ENCODE measurements around the gene PPP1R3C. TPM values are rescaled to one million over a fixed set of nuclear protein-coding genes. Genes with fewer than 3 reads are reported as not detected.

PPP1R3C gene
- 0.14 and 0.21 TPM in 2 replicates for total RNA-seq

GRCh38 chr10:91632671-91633550 is at the start of gene PPP1R3C:
PPP1R3C (minus strand) TSS chr10:91633071; CDS start chr10:91632969, 102 bp downstream.
- Mint-ChIP-seq H3K27ac (no peak within 1 kb of the TSS), H3K36me3 (ENCODE audit: low read depth) (no peaks in the 10 kb centered on the region), H3K4me1 (peaks cover 5% of the 10 kb centered on the region), H3K9me3 (no peaks in the 10 kb centered on the region), H3K4me3 (peak within 1 kb of the TSS; percentile 77), H3K27me3 (peaks cover 54% of the 10 kb centered on the region)
- intact Hi-C loops (cut with micrococcal nuclease): loop anchor here (5.0 kb wide), 2 partner anchors 141 to 226 kb away; no protein-coding TSS in a partner anchor
- DNase-seq: peak; percentile 85

GRCh38 chr10:91681361-91682276 is 48.7 kb upstream of the PPP1R3C start:
- Mint-ChIP-seq H3K36me3 (ENCODE audit: low read depth) (no peaks in the 10 kb centered on the region), H3K27ac (no peak overlapping the region), H3K4me3 (no peak overlapping the region), H3K27me3 (peaks cover 5% of the 10 kb centered on the region), H3K4me1 (no peaks in the 10 kb centered on the region), H3K9me3 (no peaks in the 10 kb centered on the region)
- intact Hi-C loops (cut with micrococcal nuclease): no loop called here
- DNase-seq: no peak

- H3K4me3 Mint-ChIP-seq: no peak overlapping the region
- H3K27me3 Mint-ChIP-seq: peaks cover 2% of the 10 kb centered on the region
- no peaks in the 10 kb centered on the region for H3K9me3 Mint-ChIP-seq
- no peak for DNase-seq
- no peak overlapping the region for H3K27ac Mint-ChIP-seq
- intact Hi-C loops (cut with micrococcal nuclease): no loop called here
- no peaks in the 10 kb centered on the region for H3K4me1 Mint-ChIP-seq
- H3K36me3 Mint-ChIP-seq (ENCODE audit: low read depth): no peaks in the 10 kb centered on the region
These were observed 47.6 kb upstream of the PPP1R3C start for GRCh38 chr10:91680487-91680886.

GRCh38 chr10:91679296-91679695 is 46.4 kb upstream of the PPP1R3C start:
- Mint-ChIP-seq H3K27ac (no peak overlapping the region), H3K27me3 (peaks cover 5% of the 10 kb centered on the region), H3K36me3 (ENCODE audit: low read depth) (no peaks in the 10 kb centered on the region), H3K4me3 (no peak overlapping the region), H3K4me1 (no peaks in the 10 kb centered on the region), H3K9me3 (no peaks in the 10 kb centered on the region)
- DNase-seq: no peak
- intact Hi-C loops (cut with micrococcal nuclease): no loop called here

- Mint-ChIP-seq H3K9me3 (no peaks in the 10 kb centered on the region), H3K4me3 (no peak overlapping the region), H3K27ac (no peak overlapping the region), H3K4me1 (no peaks in the 10 kb centered on the region), H3K27me3 (peaks cover 5% of the 10 kb centered on the region), H3K36me3 (ENCODE audit: low read depth) (no peaks in the 10 kb centered on the region)
- DNase-seq: no peak
- intact Hi-C loops (cut with micrococcal nuclease): no loop called here
These were observed 45.0 kb upstream of the PPP1R3C start for GRCh38 chr10:91677911-91678310.

GRCh38 chr10:91672021-91672608 is 39.2 kb upstream of the PPP1R3C start:
- H3K4me3 Mint-ChIP-seq: no peak overlapping the region
- no peak for DNase-seq
- peaks cover 13% of the 10 kb centered on the region for H3K27me3 Mint-ChIP-seq
- intact Hi-C loops (cut with micrococcal nuclease): no loop called here
- no peak overlapping the region for H3K27ac Mint-ChIP-seq
- peaks cover 4% of the 10 kb centered on the region for H3K4me1 Mint-ChIP-seq
- H3K9me3 Mint-ChIP-seq: no peaks in the 10 kb centered on the region
- no peaks in the 10 kb centered on the region for H3K36me3 Mint-ChIP-seq (ENCODE audit: low read depth)

GRCh38 chr10:91668913-91669312 is 36.0 kb upstream of the PPP1R3C start:
- no peaks in the 10 kb centered on the region for H3K9me3 Mint-ChIP-seq
- no peaks in the 10 kb centered on the region for H3K36me3 Mint-ChIP-seq (ENCODE audit: low read depth)
- intact Hi-C loops (cut with micrococcal nuclease): no loop called here
- peaks cover 8% of the 10 kb centered on the region for H3K27me3 Mint-ChIP-seq
- no peak overlapping the region for H3K4me3 Mint-ChIP-seq
- H3K4me1 Mint-ChIP-seq: peaks cover 4% of the 10 kb centered on the region
- no peak for DNase-seq
- no peak overlapping the region for H3K27ac Mint-ChIP-seq

- intact Hi-C loops (cut with micrococcal nuclease): no loop called here
These were observed 33.0 kb upstream of the PPP1R3C start for GRCh38 chr10:91665842-91666241.

GRCh38 chr10:91664426-91664825 is 31.6 kb upstream of the PPP1R3C start:
- Mint-ChIP-seq H3K4me3 (no peak overlapping the region), H3K27me3 (peaks cover 13% of the 10 kb centered on the region), H3K36me3 (ENCODE audit: low read depth) (no peaks in the 10 kb centered on the region), H3K9me3 (no peaks in the 10 kb centered on the region), H3K4me1 (no peaks in the 10 kb centered on the region), H3K27ac (no peak overlapping the region)
- intact Hi-C loops (cut with micrococcal nuclease): no loop called here
- DNase-seq: no peak

More at GRCh38 chr10:91665842-91666241, 33.0 kb upstream of the PPP1R3C start:
- Mint-ChIP-seq H3K4me3 (no peak overlapping the region), H3K9me3 (no peaks in the 10 kb centered on the region), H3K27ac (no peak overlapping the region), H3K36me3 (ENCODE audit: low read depth) (no peaks in the 10 kb centered on the region), H3K27me3 (peaks cover 11% of the 10 kb centered on the region), H3K4me1 (no peaks in the 10 kb centered on the region)
- DNase-seq: no peak

- intact Hi-C loops (cut with micrococcal nuclease): no loop called here
- no peaks in the 10 kb centered on the region for H3K9me3 Mint-ChIP-seq
- H3K4me3 Mint-ChIP-seq: no peak overlapping the region
- peaks cover 11% of the 10 kb centered on the region for H3K27me3 Mint-ChIP-seq
- no peak overlapping the region for H3K27ac Mint-ChIP-seq
- DNase-seq: no peak
- no peaks in the 10 kb centered on the region for H3K36me3 Mint-ChIP-seq (ENCODE audit: low read depth)
- no peaks in the 10 kb centered on the region for H3K4me1 Mint-ChIP-seq
These were observed 30.1 kb upstream of the PPP1R3C start for GRCh38 chr10:91662993-91663392.

GRCh38 chr10:91653219-91653870 is 20.5 kb upstream of the PPP1R3C start:
- Mint-ChIP-seq H3K27ac (no peak overlapping the region), H3K4me1 (no peaks in the 10 kb centered on the region), H3K27me3 (peaks cover 5% of the 10 kb centered on the region), H3K4me3 (no peak overlapping the region), H3K9me3 (no peaks in the 10 kb centered on the region), H3K36me3 (ENCODE audit: low read depth) (no peaks in the 10 kb centered on the region)
- intact Hi-C loops (cut with micrococcal nuclease): no loop called here
- no peak for DNase-seq

GRCh38 chr10:91652364-91652763 is 19.5 kb upstream of the PPP1R3C start:
- Mint-ChIP-seq H3K36me3 (ENCODE audit: low read depth) (no peaks in the 10 kb centered on the region), H3K27ac (no peak overlapping the region), H3K4me1 (no peaks in the 10 kb centered on the region), H3K27me3 (peaks cover 11% of the 10 kb centered on the region), H3K4me3 (no peak overlapping the region), H3K9me3 (no peaks in the 10 kb centered on the region)
- no peak for DNase-seq
- intact Hi-C loops (cut with micrococcal nuclease): no loop called here

GRCh38 chr10:91643700-91644099 is 10.8 kb upstream of the PPP1R3C start:
- intact Hi-C loops (cut with micrococcal nuclease): no loop called here
- H3K27ac Mint-ChIP-seq: no peak overlapping the region
- H3K36me3 Mint-ChIP-seq (ENCODE audit: low read depth): no peaks in the 10 kb centered on the region
- DNase-seq: no peak
- peaks cover 35% of the 10 kb centered on the region for H3K27me3 Mint-ChIP-seq
- H3K4me1 Mint-ChIP-seq: no peaks in the 10 kb centered on the region
- H3K4me3 Mint-ChIP-seq: no peak overlapping the region
- H3K9me3 Mint-ChIP-seq: no peaks in the 10 kb centered on the region

Data from activated CD4-positive, alpha-beta T cell treated with anti-CD3 and anti-CD28 coated beads, Interleukin-2, amount 10 ng/mL, durations not matched to agents 24 days and 14 days (primary cell).